M059J (cell line): ENCODE measurements around the gene PRR27. TPM values are rescaled to one million over a fixed set of nuclear protein-coding genes. Genes with fewer than 3 reads are reported as not detected.

Source experiments
- DNase-seq: peaks from one replicate; pipeline ENCODE4 v3.0.0-alpha.2; 2012; ENCODE audit warnings: low read depth
- total RNA-seq: library from RNA; depleted of rRNA; stranded (reverse); fragments of >200 nt; shearing (Covaris generic); gene quantifications from 2 replicates; pipeline ENCODE4 v1.2.3, GENCODE V29; 2014; rRNA removed

The PRR27 gene
- not detected in 2 replicates for total RNA-seq

- no peak for DNase-seq
Observed at GRCh38 chr4:70153937-70154336, at the start of gene PRR27. TSS of gene PRR27 (plus strand) at chr4:70154237. CDS start at chr4:70154376, 139 bp downstream.

- no peak for DNase-seq
Observed at GRCh38 chr4:70110917-70111316, 43.1 kb upstream of the PRR27 start.

- no peak for DNase-seq
Observed at GRCh38 chr4:70113656-70114055, 40.4 kb upstream of the PRR27 start.

GRCh38 chr4:70114096-70114495 is 39.9 kb upstream of the PRR27 start:
- DNase-seq = no peak

GRCh38 chr4:70120323-70120722 is 33.7 kb upstream of the PRR27 start:
- no peak for DNase-seq

- DNase-seq = no peak
Observed at GRCh38 chr4:70133473-70133872, 20.6 kb upstream of the PRR27 start.

DNA sequence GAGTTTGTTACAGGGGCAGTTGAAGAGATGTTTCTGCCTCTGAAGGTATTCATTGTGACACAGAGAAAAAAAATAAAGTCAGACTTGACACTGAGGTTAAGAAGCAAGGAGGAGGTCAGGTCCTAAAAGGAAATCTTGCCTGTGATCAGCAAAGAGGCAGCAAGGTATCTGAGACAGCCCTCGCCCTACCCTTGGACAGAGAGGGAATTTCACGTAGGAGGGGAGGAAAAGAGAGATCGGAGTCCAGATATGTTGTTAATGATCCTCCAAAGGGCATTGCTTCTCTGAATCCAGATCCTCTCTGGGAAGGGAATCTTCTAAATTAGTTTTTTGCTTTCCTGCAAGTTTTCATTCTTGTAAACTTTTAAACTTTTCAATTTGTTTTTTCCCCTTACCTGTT is 15.3 kb upstream of the PRR27 start:
- DNase-seq = no peak

- DNase-seq = no peak
Observed at GRCh38 chr4:70151271-70151670, 2.8 kb upstream of the PRR27 start.

DNA sequence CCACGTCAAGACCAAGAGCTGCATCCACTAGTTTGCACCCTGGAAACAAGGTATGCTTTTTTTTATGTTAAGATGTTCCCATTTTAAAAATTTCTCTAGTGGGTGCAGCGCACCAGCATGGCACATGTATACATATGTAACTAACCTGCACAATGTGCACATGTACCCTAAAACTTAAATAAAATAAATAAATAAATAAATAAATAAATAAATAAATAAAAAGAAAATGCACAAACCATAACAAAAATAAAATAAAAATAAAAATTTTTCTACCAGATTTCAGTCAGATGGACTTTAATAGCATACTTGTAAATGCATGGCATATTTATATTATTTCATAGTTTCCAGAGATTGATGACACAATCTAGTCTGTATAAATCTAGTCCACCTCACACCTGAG is 1.9 kb upstream of the PRR27 start:
- DNase-seq = no peak

GRCh38 chr4:70158576-70158975 is 4.5 kb downstream of the PRR27 start:
- no peak for DNase-seq

GRCh38 chr4:70177090-70177489 is 23.1 kb downstream of the PRR27 start:
- no peak for DNase-seq

DNA sequence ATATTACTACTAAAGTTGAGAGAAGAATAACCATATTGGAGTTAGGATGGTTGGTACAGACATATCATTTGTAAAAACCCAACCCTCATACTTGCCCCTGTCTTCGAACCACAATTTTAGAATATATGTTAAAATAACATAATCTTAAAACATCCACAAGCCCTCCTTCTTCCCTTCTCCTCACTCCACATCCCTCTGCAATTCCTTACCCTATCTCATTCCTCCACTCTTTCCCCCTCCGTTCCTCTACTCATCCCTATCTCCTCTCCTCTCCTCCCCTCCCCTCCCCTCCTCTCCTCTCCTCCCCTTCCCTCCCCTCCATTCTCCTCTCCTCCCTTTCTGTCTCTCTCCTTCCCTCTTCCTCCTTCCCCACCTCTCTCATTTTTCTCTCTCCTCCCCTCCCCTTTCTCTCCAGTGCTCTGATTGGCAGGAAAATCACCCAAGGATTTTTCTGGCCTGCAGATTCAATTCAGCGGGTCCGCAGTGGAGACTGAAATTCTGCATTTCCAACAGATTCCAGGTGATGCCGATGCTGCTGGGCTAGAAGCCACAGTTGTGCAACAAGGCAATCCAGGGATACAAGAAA is 24.1 kb downstream of the PRR27 start:
- no peak for DNase-seq

GRCh38 chr4:70179811-70180210 is 25.8 kb downstream of the PRR27 start:
- no peak for DNase-seq

GRCh38 chr4:70181864-70182263 is 27.8 kb downstream of the PRR27 start:
- no peak for DNase-seq

DNA sequence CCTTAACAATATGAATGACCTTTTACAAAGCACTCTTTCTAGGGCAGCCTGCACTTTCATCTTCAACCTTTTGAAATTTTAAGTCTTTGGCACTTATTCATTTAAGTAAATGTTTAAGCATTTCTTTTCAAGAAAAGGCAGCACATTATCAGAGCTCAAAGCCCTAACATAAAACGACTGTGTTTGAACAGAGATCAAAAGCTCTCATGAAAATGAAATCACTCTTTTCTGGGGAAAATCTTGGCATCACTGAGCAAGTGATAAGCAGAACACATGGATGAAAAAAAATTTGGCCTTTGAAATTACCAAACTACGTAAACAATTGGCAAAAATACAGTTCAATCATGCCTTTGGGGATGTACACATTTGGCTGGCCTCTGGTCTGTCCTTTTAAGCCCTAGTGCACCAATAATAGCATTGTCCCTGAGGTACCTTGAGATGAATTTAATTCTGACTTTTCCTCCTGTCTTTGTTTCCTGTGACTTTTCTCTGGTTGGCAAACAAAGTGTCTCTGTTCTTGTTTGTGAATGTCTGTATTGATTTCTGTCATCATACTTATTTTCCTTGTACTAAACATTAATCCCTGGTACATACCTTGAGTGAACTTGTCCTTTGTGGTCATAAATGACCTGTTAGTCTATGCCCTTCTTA is 28.6 kb downstream of the PRR27 start:
- no peak for DNase-seq

DNA sequence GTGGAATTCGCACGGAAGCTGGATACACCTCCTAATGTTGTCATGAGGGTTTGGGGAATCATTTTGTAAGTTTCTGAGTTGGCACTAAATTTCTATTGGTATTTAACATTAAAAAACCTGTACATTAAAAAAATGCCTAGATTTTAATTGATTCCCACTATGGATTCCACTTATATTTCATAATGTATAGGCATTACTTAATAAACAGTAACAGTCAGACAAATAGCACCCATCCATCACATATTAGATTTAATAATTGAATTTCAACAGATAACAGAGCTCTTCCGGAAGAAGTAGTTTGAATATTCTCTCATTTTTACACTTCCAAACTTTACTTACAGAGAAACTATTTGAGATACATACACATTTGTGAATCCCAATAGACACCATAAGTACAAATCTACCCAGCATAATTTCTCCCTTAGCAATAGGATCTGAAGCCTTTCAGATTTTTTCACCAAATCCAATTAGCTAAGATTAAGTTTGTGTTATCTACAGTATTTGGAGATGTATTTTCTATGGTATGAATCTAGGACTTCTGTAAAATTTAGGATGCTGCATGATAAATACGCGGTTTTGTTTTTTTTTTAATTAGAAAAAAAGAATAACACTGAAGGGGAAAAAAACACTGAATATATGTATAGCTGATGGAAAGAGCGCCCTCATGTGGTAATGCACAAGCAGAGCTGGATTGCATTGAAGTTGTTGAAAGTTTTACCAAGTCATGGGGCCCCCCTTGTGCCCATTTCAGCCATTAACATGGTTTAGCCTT is 29.3 kb downstream of the PRR27 start:
- DNase-seq = peak; percentile 15

DNA sequence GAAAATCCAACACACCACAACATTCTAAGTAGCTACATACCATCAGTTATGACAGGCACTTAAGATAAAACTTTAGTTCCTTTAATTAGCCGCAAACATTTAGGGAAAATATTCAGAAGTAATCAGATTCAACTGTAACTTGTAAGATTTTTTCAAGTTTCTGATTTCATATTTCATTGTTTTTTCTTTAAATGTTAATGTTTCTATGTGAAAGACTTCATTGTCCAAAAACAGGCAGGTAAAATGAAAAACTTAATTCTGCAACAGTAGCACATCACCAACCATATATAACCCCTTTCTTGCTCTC is 29.9 kb downstream of the PRR27 start:
- no peak for DNase-seq

DNA sequence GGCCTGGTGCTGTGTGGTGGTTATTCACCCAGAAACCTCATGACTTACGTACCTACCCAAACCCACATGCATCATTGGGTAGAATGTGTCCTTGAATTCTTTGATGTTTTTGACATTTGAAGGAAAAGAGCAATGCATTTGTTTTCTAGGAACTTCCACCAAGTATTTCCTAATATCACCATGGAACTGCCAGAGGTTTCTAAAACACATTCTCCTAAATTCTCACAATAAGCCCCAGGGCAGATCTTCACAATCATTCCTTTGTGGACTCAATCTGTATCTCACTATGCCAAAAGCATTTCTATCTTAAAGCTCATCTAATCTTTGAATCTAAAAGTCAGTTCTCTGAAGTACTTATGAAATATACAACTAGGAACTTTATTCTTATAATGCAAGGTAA is 33.2 kb downstream of the PRR27 start:
- no peak for DNase-seq

- DNase-seq = no peak
Observed at GRCh38 chr4:70190579-70190978, 36.5 kb downstream of the PRR27 start.

- no peak for DNase-seq
Observed at GRCh38 chr4:70191647-70192046, 37.6 kb downstream of the PRR27 start.

DNA sequence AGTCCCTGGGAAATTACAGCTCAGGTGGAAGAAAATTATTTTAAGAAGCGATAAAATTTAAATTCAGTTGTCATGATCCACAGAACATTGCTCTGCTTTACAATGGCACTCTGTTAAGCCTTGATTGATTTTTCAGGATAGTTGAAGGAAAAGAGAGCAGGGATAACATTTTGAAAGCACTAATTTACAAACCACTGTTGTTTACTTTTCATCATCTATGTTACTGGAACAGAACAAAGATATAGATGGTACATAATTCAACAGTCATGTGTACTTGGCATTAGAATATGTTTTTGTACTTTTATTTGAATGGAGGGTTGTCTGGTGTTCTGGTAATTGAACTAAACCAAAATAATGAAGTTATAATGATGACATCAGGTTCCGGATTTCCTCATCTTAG is 38.9 kb downstream of the PRR27 start:
- DNase-seq = no peak

GRCh38 chr4:70195425-70195824 is 41.4 kb downstream of the PRR27 start, which contains the start of gene ODAM:
TSS of gene ODAM (plus strand) at chr4:70195725. CDS start at chr4:70196544, 819 bp downstream.
- DNase-seq = no peak

- DNase-seq = no peak
Observed at GRCh38 chr4:70196857-70197256, 42.8 kb downstream of the PRR27 start.
